CD8-positive, alpha-beta memory T cell (primary cell): ENCODE results near the gene MAML2. TPM values are rescaled to one million over a fixed set of nuclear protein-coding genes. Genes with fewer than 3 reads are reported as not detected.

Experiments used
- CTCF ChIA-PET: fragments of 350-600 bp; sonication (Branson Sonifier 250); formaldehyde crosslinking; loops from one replicate; lab custom pipeline; 2021; ENCODE audit warnings: antibody characterized with exemption; lab: Charles Lee
- POLR2A ChIA-PET: fragments of 350-600 bp; sonication (Branson Sonifier 250); formaldehyde crosslinking; loops from one replicate; lab custom pipeline; 2021; ENCODE audit warnings: antibody characterized with exemption; lab: Charles Lee
- DNase-seq, 5 donors: peaks; one replicate each; pipeline versions ENCODE4 v3.0.0 to v3.0.0-alpha.2; 2020 to 2022; ENCODE audit warnings: mixed read lengths in 1 of 5
- H3K27ac ChIP-seq: one replicate; pipeline ENCODE4 v1.7.0; 2013; ENCODE audit warnings: low read depth, mild to moderate bottlenecking, low read length, moderate library complexity
- H3K27me3 ChIP-seq: 2 replicates; pipeline ENCODE4 v1.7.0; 2013; ENCODE audit warnings: low read length, mild to moderate bottlenecking; ENCODE audit not compliant: insufficient read depth, poor library complexity, severe bottlenecking
- H3K36me3 ChIP-seq: 2 replicates; pipeline ENCODE4 v1.7.0; 2013; ENCODE audit warnings: mild to moderate bottlenecking, low read length, moderate library complexity; ENCODE audit not compliant: insufficient read depth
- H3K4me1 ChIP-seq: 2 replicates; pipeline ENCODE4 v1.7.0; 2013; ENCODE audit warnings: mild to moderate bottlenecking, low read length, moderate library complexity; ENCODE audit not compliant: insufficient read depth
- H3K4me3 ChIP-seq: 2 replicates; pipeline ENCODE4 v1.7.0; 2013; ENCODE audit warnings: mild to moderate bottlenecking, low read length
- H3K9me3 ChIP-seq: 2 replicates; pipeline ENCODE4 v1.7.0; 2013; ENCODE audit warnings: mild to moderate bottlenecking, low read length
- H3K27ac Mint-ChIP-seq, 8 donors: one replicate each; pipeline ENCODE4 v1.8.0; 2020 to 2021; ENCODE audit warnings: mixed read lengths in 8 of 8, mild to moderate bottlenecking in 6 of 8, inconsistent platforms in 3 of 8, moderate library complexity in 3 of 8
- H3K27me3 Mint-ChIP-seq, 2 donors: one replicate each; pipeline ENCODE4 v1.8.0; 2020 to 2021; ENCODE audit warnings: mixed read lengths in 2 of 2, mild to moderate bottlenecking in 1 of 2, moderate library complexity in 1 of 2
- H3K36me3 Mint-ChIP-seq, 3 donors: one replicate each; pipeline ENCODE4 v1.8.0; 2020 to 2021; ENCODE audit warnings: mixed read lengths in 3 of 3, inconsistent platforms in 1 of 3, mild to moderate bottlenecking in 1 of 3
- H3K4me1 Mint-ChIP-seq, 3 donors: one replicate each; pipeline ENCODE4 v1.8.0; 2020 to 2021; ENCODE audit warnings: mixed read lengths in 3 of 3, inconsistent platforms in 1 of 3, mild to moderate bottlenecking in 1 of 3
- H3K4me3 Mint-ChIP-seq, 7 donors: one replicate each; pipeline ENCODE4 v1.8.0; 2020 to 2021; ENCODE audit warnings: mixed read lengths in 7 of 7, mild to moderate bottlenecking in 6 of 7, moderate library complexity in 4 of 7, inconsistent platforms in 2 of 7
- H3K9me3 Mint-ChIP-seq, 5 donors: one replicate each; pipeline ENCODE4 v1.8.0; 2020 to 2022; ENCODE audit warnings: mixed read lengths in 5 of 5, mild to moderate bottlenecking in 3 of 5, moderate library complexity in 2 of 5, inconsistent platforms in 1 of 5
- polyA plus RNA-seq: library from polyadenylated mRNA; unstranded; fragments of 300-500 nt; fragmentation: Illumina TruSeq; gene quantifications from one replicate; pipeline ENCODE4 v1.2.3, GENCODE V29; 2021
- total RNA-seq, 2 experiments: library from RNA; stranded (reverse); gene quantifications; one replicate each; pipeline ENCODE4 v1.2.3, GENCODE V29; 2021

MAML2 gene
- total and polyA plus RNA-seq, 3 experiments from 2014 or later: 11.1 to 15.9 (median 15.6) TPM

GRCh38 chr11:96384156-96384555, 41.2 kb upstream of the MAML2 start:
- H3K9me3 Mint-ChIP-seq: no peaks in the 10 kb centered on the region
- H3K27me3 ChIP-seq: no peaks in the 10 kb centered on the region
- H3K27ac ChIP-seq: no peak overlapping the region
- no peak overlapping the region for H3K4me3 ChIP-seq
- H3K36me3 ChIP-seq: peaks cover 9% of the 10 kb centered on the region
- H3K27me3 Mint-ChIP-seq: no peaks in the 10 kb centered on the region
- H3K4me3 Mint-ChIP-seq: no peak overlapping the region
- peaks cover 14 to 56% (median 24%) of the 10 kb centered on the region in 3 donors for H3K36me3 Mint-ChIP-seq
- peak overlapping the region in 2 of 8 donors; percentile 12 to 14 for H3K27ac Mint-ChIP-seq
- ChIA-PET CTCF (no interaction called here), POLR2A (no interaction called here)
- H3K9me3 ChIP-seq: no peaks in the 10 kb centered on the region
- DNase-seq: no peak
- H3K4me1 Mint-ChIP-seq: peaks cover 25 to 59% (median 54%) of the 10 kb centered on the region in 3 donors
- peaks cover 21% of the 10 kb centered on the region for H3K4me1 ChIP-seq

- Histone ChIP-seq H3K9me3 (no peaks in the 10 kb centered on the region), H3K4me1 (no peaks in the 10 kb centered on the region), H3K36me3 (peaks cover 6% of the 10 kb centered on the region), H3K27me3 (no peaks in the 10 kb centered on the region), H3K27ac (no peak overlapping the region), H3K4me3 (no peak overlapping the region)
- ChIA-PET CTCF (no interaction called here), POLR2A (no interaction called here)
- Mint-ChIP-seq H3K36me3 (peaks cover 7 to 62% (median 26%) of the 10 kb centered on the region in 3 donors), H3K9me3 (no peaks in the 10 kb centered on the region), H3K27me3 (no peaks in the 10 kb centered on the region), H3K4me3 (no peak overlapping the region), H3K27ac (no peak overlapping the region), H3K4me1 (peaks cover 4 to 9% (median 4%) of the 10 kb centered on the region in 3 donors)
- no peak for DNase-seq
These were observed 33.8 kb upstream of the MAML2 start for GRCh38 chr11:96376796-96377195.

GRCh38 chr11:96373826-96374225, 30.8 kb upstream of the MAML2 start:
- no peaks in the 10 kb centered on the region for H3K4me1 ChIP-seq
- no peak overlapping the region for H3K27ac ChIP-seq
- Mint-ChIP-seq H3K9me3 (no peaks in the 10 kb centered on the region), H3K27me3 (no peaks in the 10 kb centered on the region), H3K27ac (peak overlapping the region in 1 of 8 donors; percentile 18), H3K36me3 (peaks cover 6 to 55% (median 18%) of the 10 kb centered on the region in 3 donors), H3K4me3 (no peak overlapping the region), H3K4me1 (peaks cover 0 to 6% (median 4%) of the 10 kb centered on the region in 3 donors)
- POLR2A ChIA-PET: no interaction called here
- no peaks in the 10 kb centered on the region for H3K36me3 ChIP-seq
- no peaks in the 10 kb centered on the region for H3K9me3 ChIP-seq
- no peak overlapping the region for H3K4me3 ChIP-seq
- CTCF ChIA-PET: interaction anchor here (1.2 kb wide), 1 partner anchor 31 kb away, joined by 3 read pairs; the partner anchor contains the start of gene MAML2
- DNase-seq: no peak
- H3K27me3 ChIP-seq: no peaks in the 10 kb centered on the region

- POLR2A ChIA-PET: no interaction called here
- DNase-seq: no peak
- H3K27me3 Mint-ChIP-seq: no peaks in the 10 kb centered on the region
- Histone ChIP-seq H3K27me3 (no peaks in the 10 kb centered on the region), H3K27ac (no peak overlapping the region), H3K4me1 (no peaks in the 10 kb centered on the region), H3K4me3 (no peak overlapping the region), H3K36me3 (peaks cover 4% of the 10 kb centered on the region), H3K9me3 (no peaks in the 10 kb centered on the region)
- H3K27ac Mint-ChIP-seq: no peak overlapping the region
- no peaks in the 10 kb centered on the region for H3K9me3 Mint-ChIP-seq
- peaks cover 0 to 3% (median 0%) of the 10 kb centered on the region in 3 donors for H3K4me1 Mint-ChIP-seq
- CTCF ChIA-PET: no interaction called here
- no peak overlapping the region for H3K4me3 Mint-ChIP-seq
- peaks cover 7 to 63% (median 12%) of the 10 kb centered on the region in 3 donors for H3K36me3 Mint-ChIP-seq
These were observed 24.3 kb upstream of the MAML2 start for GRCh38 chr11:96367342-96367741.

DNA sequence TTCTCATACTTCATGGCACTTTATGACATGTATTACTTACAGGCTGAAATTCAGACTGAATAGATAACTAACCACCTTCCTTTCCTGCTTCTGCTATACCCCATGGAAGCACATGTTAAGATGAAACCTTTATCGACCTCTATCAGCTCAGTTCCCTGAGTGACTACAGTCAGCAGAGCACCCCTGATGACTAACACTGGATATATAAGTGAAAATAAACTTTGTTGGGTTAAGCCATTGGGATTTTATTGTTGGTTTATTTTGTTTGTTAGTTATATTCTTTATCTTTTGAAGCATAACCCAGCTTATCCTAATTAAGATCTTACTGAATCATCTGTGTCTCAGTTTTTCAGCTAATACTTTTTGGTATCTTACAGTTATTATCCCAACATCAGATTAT, 23.0 kb upstream of the MAML2 start:
- Mint-ChIP-seq H3K27me3 (no peaks in the 10 kb centered on the region), H3K4me3 (no peak overlapping the region), H3K27ac (no peak overlapping the region), H3K36me3 (peaks cover 7 to 63% (median 10%) of the 10 kb centered on the region in 3 donors), H3K9me3 (no peaks in the 10 kb centered on the region), H3K4me1 (peaks cover 0 to 3% (median 0%) of the 10 kb centered on the region in 3 donors)
- DNase-seq: no peak
- no peak overlapping the region for H3K27ac ChIP-seq
- ChIA-PET POLR2A (no interaction called here), CTCF (no interaction called here)
- no peak overlapping the region for H3K4me3 ChIP-seq
- no peaks in the 10 kb centered on the region for H3K9me3 ChIP-seq
- H3K27me3 ChIP-seq: no peaks in the 10 kb centered on the region
- H3K36me3 ChIP-seq: peaks cover 4% of the 10 kb centered on the region
- no peaks in the 10 kb centered on the region for H3K4me1 ChIP-seq

DNA sequence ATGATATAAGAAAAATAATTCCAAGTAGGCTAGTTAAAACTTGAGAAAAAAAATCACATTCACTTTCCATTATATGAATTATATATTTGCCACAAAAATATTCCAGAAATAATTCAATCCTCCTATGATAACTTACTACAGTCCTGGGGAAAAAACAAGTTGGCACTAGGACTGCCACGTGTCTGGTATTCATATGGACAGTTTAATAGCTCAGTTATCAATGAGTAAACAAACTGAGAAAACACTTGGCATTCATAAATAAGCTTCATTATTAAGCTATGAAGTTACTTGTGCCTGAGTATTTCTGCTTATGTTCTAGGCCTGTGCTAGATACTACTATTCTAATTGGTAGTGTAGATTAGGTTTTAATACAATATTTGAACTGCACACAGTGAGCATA, 22.5 kb upstream of the MAML2 start:
- no peak for DNase-seq
- H3K4me3 ChIP-seq: no peak overlapping the region
- no peak overlapping the region for H3K27ac ChIP-seq
- Mint-ChIP-seq H3K36me3 (peaks cover 7 to 64% (median 10%) of the 10 kb centered on the region in 3 donors), H3K27ac (no peak overlapping the region), H3K9me3 (no peaks in the 10 kb centered on the region), H3K4me1 (peaks cover 0 to 3% (median 0%) of the 10 kb centered on the region in 3 donors), H3K27me3 (no peaks in the 10 kb centered on the region), H3K4me3 (no peak overlapping the region)
- peaks cover 4% of the 10 kb centered on the region for H3K36me3 ChIP-seq
- POLR2A ChIA-PET: no interaction called here
- CTCF ChIA-PET: no interaction called here
- no peaks in the 10 kb centered on the region for H3K9me3 ChIP-seq
- no peaks in the 10 kb centered on the region for H3K27me3 ChIP-seq
- H3K4me1 ChIP-seq: no peaks in the 10 kb centered on the region

- POLR2A ChIA-PET: no interaction called here
- H3K27ac ChIP-seq: no peak overlapping the region
- no peak overlapping the region for H3K4me3 ChIP-seq
- CTCF ChIA-PET: interaction anchor here (0.8 kb wide), 1 partner anchor 18 kb away, joined by 4 read pairs; no protein-coding TSS in a partner anchor
- H3K36me3 Mint-ChIP-seq: peaks cover 0 to 63% (median 14%) of the 10 kb centered on the region in 3 donors
- no peak overlapping the region for H3K4me3 Mint-ChIP-seq
- H3K9me3 Mint-ChIP-seq: no peaks in the 10 kb centered on the region
- no peak overlapping the region for H3K27ac Mint-ChIP-seq
- H3K4me1 ChIP-seq: no peaks in the 10 kb centered on the region
- DNase-seq: no peak
- no peaks in the 10 kb centered on the region for H3K27me3 Mint-ChIP-seq
- H3K4me1 Mint-ChIP-seq: peaks cover 4 to 21% (median 20%) of the 10 kb centered on the region in 3 donors
- H3K27me3 ChIP-seq: no peaks in the 10 kb centered on the region
- peaks cover 22% of the 10 kb centered on the region for H3K36me3 ChIP-seq
- H3K9me3 ChIP-seq: no peaks in the 10 kb centered on the region
These were observed 18.8 kb upstream of the MAML2 start for GRCh38 chr11:96361778-96362177.

DNA sequence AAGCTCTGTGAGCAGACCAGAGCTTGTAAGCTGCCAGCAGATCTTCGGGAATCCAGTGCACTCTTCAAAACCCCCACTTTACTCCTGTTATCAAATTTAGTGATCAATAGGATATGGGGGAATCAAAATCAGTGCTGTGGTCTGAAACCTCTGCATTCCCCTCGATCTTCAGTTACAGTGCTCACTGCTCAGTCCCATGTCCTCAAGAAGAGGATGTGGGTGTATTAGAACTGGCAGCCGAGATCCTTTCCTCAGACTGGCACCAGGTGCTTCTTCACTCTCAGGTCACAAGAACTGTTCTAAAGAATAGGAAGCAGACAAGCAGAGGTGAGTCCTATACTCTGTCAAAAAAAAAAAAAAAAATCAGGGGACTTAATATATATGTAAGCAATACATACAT, 15.3 kb upstream of the MAML2 start:
- Mint-ChIP-seq H3K36me3 (peaks cover 3 to 71% (median 28%) of the 10 kb centered on the region in 3 donors), H3K9me3 (no peaks in the 10 kb centered on the region), H3K27me3 (no peaks in the 10 kb centered on the region), H3K27ac (peak overlapping the region in 5 of 8 donors; percentile 3 to 73 (median 24)), H3K4me1 (peaks cover 4 to 23% (median 20%) of the 10 kb centered on the region in 3 donors), H3K4me3 (no peak overlapping the region)
- CTCF ChIA-PET: interaction anchor here (1.6 to 2.0 kb wide), 2 partner anchors 15 to 30 kb away, joined by 4 to 10 read pairs; partner anchors contain the start of gene MAML2
- Histone ChIP-seq H3K9me3 (no peaks in the 10 kb centered on the region), H3K4me1 (no peaks in the 10 kb centered on the region), H3K27ac (no peak overlapping the region), H3K4me3 (no peak overlapping the region), H3K27me3 (no peaks in the 10 kb centered on the region), H3K36me3 (peaks cover 23% of the 10 kb centered on the region)
- POLR2A ChIA-PET: no interaction called here
- no peak for DNase-seq
